Right cardiac atrium (tissue), 5 donors: ENCODE results near the gene PLEKHA5. TPM values are rescaled to one million over a fixed set of nuclear protein-coding genes. Genes with fewer than 3 reads are reported as not detected.
A peak's percentile ranks its signal among the peaks of the same experiment; 100 is the strongest.
"Not testable (repeated sequence)": the region's sequence is repeated elsewhere in the genome, so short reads cannot be mapped to it uniquely, and the experiment has no call there.

Source experiments
- ATAC-seq, 2 donors: fragments of 200-7000 bp; cut with Tn5 transposase; one replicate each; pipeline versions ENCODE4 v1.8.0 to v1.9.1; 2020; ENCODE audit warnings: moderate library complexity in 2 of 2, mild to moderate bottlenecking in 1 of 2
- DNase-seq, 3 donors: peaks; one replicate each; pipeline ENCODE4 v3.0.0-alpha.2; 2020
- H3K27ac ChIP-seq: one replicate; pipeline ENCODE4 v1.5.1; 2013; ENCODE audit warnings: mild to moderate bottlenecking, low read length, control low read depth, moderate library complexity
- H3K27me3 ChIP-seq: one replicate; pipeline ENCODE4 v1.6.1; 2013; ENCODE audit not compliant: control insufficient read depth, insufficient read depth
- H3K4me1 ChIP-seq: one replicate; pipeline ENCODE4 v1.6.1; 2013; ENCODE audit warnings: low read length; ENCODE audit not compliant: control insufficient read depth, insufficient read depth
- H3K4me3 ChIP-seq: one replicate; pipeline ENCODE4 v1.5.1; 2013; ENCODE audit warnings: low read length, control low read depth
- H3K9me3 ChIP-seq: one replicate; pipeline ENCODE4 v1.6.1; 2013; ENCODE audit warnings: low read length; ENCODE audit not compliant: control insufficient read depth
- WGBS: extraction: QIAGEN DNeasy Blood & Tissue Kit; methylation state at CpG from one replicate; pipeline ENCODE4 v1.1.7; 2013; 5-methylcytosine and 5-hydroxymethylcytosine counted together
- intact Hi-C, 4 donors: fragments of 100-400 bp; cut with DNase I; formaldehyde crosslinking; loops; one replicate each; pipeline versions ENCODE4 v1.11.0 to v1.14.0; 2022 to 2023
- polyA plus RNA-seq: library from polyadenylated mRNA; stranded (reverse); fragments of 200-250 nt; gene quantifications from one replicate; pipeline ENCODE4 v1.2.3, GENCODE V29; 2013
- total RNA-seq, 4 donors: library from RNA; stranded (reverse); fragmentation: NEBNext Ultra II Directional; extraction: Animal tissue kit (Norgen Biotek cat#: 25700); gene quantifications; one replicate each; pipeline ENCODE4 v1.2.1, GENCODE V29; 2021
- donor health status: healthy with polysubstance abuse.
- donor health status: DM: no; HTN: yes; CAD: no.
- donor health status: DM: no; HTN: no; CAD: no.
- donor health status: DM: no; HTN: yes; CAD: no; lungs with severe emphysema.
- donor health status: DM: yes; HTN: yes; CAD: no.

Gene PLEKHA5
- total and polyA plus RNA-seq, 5 donors = 47.3 to 88.0 (median 66.2) TPM

DNA sequence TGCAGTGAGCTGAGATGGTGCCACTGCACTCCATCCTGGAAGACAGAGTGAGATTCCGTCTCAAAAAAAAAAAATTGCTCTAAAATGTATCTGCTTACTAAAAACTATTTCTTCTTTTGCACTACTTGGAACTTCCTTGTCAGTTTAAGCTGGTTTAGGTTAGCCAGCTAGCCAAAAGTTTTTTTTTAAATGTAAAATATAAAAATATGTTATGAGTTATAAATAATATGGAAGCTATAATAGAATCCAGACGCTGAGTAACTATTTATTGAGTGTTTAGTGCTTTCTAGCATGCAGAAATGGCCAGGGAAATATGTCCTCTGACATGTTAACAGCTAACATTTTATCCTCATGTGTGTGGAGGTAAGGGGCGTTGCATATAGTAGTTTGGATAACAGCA is 85.6 kb downstream of the PLEKHA5 start:
- ATAC-seq (no peak), DNase-seq (no peak)
- Histone ChIP-seq H3K4me1 (no peaks in the 10 kb centered on the region), H3K9me3 (no peaks in the 10 kb centered on the region), H3K27ac (no peak overlapping the region), H3K27me3 (no peaks in the 10 kb centered on the region), H3K4me3 (no peak overlapping the region)
- intact Hi-C loops = no loop called here
- WGBS = 79% methylated on average over 3 of the region's 3 CpGs

GRCh38 chr12:19217446-19217845 is 87.9 kb downstream of the PLEKHA5 start:
- no peak for ATAC-seq
- Histone ChIP-seq H3K27ac (no peak overlapping the region), H3K9me3 (no peaks in the 10 kb centered on the region), H3K27me3 (no peaks in the 10 kb centered on the region), H3K4me3 (no peak overlapping the region), H3K4me1 (peaks cover 1% of the 10 kb centered on the region)
- WGBS = 84% methylated on average over 3 of the region's 3 CpGs
- no peak for DNase-seq
- intact Hi-C loops = no loop called here

DNA sequence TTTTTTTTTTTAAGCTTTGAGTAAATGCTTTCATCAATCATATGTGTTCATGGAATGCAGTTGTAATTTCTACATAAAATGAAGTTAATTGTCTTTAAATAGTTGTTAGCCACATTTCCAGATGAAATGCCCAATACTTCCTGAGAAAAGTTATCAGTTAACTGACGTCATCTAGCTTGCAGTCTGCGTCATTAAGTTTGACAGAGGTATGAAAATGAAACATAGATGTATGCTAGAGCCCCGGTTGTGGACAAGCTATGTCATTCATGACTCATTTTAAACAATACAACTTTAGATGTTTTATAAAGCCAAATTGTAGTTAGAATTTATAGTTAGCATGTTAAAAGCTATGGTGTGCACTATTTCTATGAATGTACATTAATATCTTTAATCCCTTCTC is 90.7 kb downstream of the PLEKHA5 start:
- intact Hi-C loops = no loop called here
- ATAC-seq (no peak), DNase-seq (no peak)
- 63% methylated on average over 3 of the region's 3 CpGs for WGBS
- Histone ChIP-seq H3K4me3 (no peak overlapping the region), H3K9me3 (no peaks in the 10 kb centered on the region), H3K27me3 (no peaks in the 10 kb centered on the region), H3K4me1 (peaks cover 1% of the 10 kb centered on the region), H3K27ac (no peak overlapping the region)

DNA sequence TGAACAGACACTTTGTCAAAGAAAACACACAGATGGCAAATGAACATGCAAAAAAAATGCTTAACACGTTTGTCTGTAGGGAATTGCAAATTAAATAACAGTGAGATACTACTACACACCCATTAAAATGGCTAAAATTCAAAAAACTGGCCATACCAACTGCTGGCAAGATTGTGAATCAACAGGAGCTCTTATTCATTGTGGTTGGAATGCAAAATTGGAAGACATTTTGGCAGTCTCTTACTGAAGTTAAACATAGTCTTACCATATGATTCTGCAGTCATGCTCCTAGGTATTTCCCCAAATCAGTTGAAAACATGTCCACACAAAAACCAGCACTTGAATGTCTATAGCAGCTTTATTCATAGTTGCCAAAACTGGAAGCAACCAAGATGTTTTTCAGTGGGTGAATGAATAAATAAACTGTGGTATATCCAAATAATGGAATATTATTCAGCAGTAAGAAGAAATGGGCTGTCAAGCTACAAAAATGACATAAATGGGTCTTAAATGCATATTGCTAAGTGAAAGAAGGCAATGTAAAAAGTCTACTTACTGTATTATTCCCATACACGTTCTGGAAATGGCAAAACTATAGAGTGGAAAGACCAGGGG is 91.4 kb downstream of the PLEKHA5 start:
- no peak for ATAC-seq
- no peak for DNase-seq
- WGBS = 85% methylated on average over 2 of the region's 2 CpGs
- intact Hi-C loops = no loop called here
- Histone ChIP-seq H3K9me3 (no peaks in the 10 kb centered on the region), H3K4me3 (no peak overlapping the region), H3K27me3 (no peaks in the 10 kb centered on the region), H3K4me1 (peaks cover 1% of the 10 kb centered on the region), H3K27ac (no peak overlapping the region)

- DNase-seq (no peak), ATAC-seq (peak; percentile 21 to 35)
- H3K4me1 ChIP-seq = peaks cover 1% of the 10 kb centered on the region
- H3K4me3 ChIP-seq = no peak overlapping the region
- intact Hi-C loops = no loop called here
- no peaks in the 10 kb centered on the region for H3K27me3 ChIP-seq
- H3K27ac ChIP-seq = peak overlapping the region; percentile 17
- WGBS = 51% methylated on average over 3 of the region's 3 CpGs
- no peaks in the 10 kb centered on the region for H3K9me3 ChIP-seq
Measured at GRCh38 chr12:19222558-19222957, 93.0 kb downstream of the PLEKHA5 start.

GRCh38 chr12:19223018-19223417 is 93.5 kb downstream of the PLEKHA5 start:
- WGBS = 59% methylated on average over 3 of the region's 3 CpGs
- intact Hi-C loops = no loop called here

GRCh38 chr12:19223695-19224094 is 94.2 kb downstream of the PLEKHA5 start:
- DNase-seq = no peak
- Histone ChIP-seq H3K4me1 (peaks cover 1% of the 10 kb centered on the region), H3K9me3 (no peaks in the 10 kb centered on the region), H3K27ac (no peak overlapping the region), H3K27me3 (no peaks in the 10 kb centered on the region), H3K4me3 (no peak overlapping the region)
- 34% methylated on average over 1 of the region's 1 CpG for WGBS
- intact Hi-C loops = no loop called here
- ATAC-seq = peak; percentile 55 to 67

More at GRCh38 chr12:19223018-19223417, 93.5 kb downstream of the PLEKHA5 start:
- Histone ChIP-seq H3K27me3 (no peaks in the 10 kb centered on the region), H3K27ac (peak overlapping the region; percentile 62), H3K4me1 (peaks cover 1% of the 10 kb centered on the region), H3K4me3 (no peak overlapping the region), H3K9me3 (no peaks in the 10 kb centered on the region)
- DNase-seq = no peak
- ATAC-seq = peak; percentile 81 to 83

GRCh38 chr12:19224746-19225145 is 95.2 kb downstream of the PLEKHA5 start:
- no peak for DNase-seq
- Histone ChIP-seq H3K9me3 (no peaks in the 10 kb centered on the region), H3K27me3 (no peaks in the 10 kb centered on the region), H3K4me3 (no peak overlapping the region), H3K4me1 (peaks cover 1% of the 10 kb centered on the region), H3K27ac (no peak overlapping the region)
- intact Hi-C loops = no loop called here
- ATAC-seq = no peak
- 86% methylated on average over 3 of the region's 3 CpGs for WGBS

GRCh38 chr12:19227190-19227879 is 97.8 kb downstream of the PLEKHA5 start:
- intact Hi-C loops = no loop called here
- H3K27ac ChIP-seq = no peak overlapping the region
- no peaks in the 10 kb centered on the region for H3K9me3 ChIP-seq
- no peak overlapping the region for H3K4me3 ChIP-seq
- 53% methylated on average over 2 of the region's 2 CpGs for WGBS
- ATAC-seq (no peak), DNase-seq (no peak)
- H3K4me1 ChIP-seq = no peaks in the 10 kb centered on the region
- H3K27me3 ChIP-seq = no peaks in the 10 kb centered on the region

DNA sequence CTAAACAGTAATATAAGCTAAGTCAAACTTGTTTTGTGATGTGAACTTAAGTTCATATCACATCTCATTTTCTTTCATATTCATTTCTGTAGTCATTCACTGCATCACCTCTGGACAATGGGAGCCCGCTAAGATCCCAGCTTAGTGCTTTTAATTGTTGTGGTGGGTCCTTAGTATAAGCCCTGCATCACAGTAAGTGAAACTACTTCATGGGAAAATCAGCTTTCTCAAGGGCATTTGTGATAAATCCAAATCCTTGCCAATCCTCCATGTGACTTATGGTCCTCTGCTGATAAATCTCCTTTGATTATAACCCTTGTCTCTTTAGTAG is 98.3 kb downstream of the PLEKHA5 start:
- Histone ChIP-seq H3K27ac (no peak overlapping the region), H3K4me1 (no peaks in the 10 kb centered on the region), H3K4me3 (no peak overlapping the region), H3K27me3 (no peaks in the 10 kb centered on the region), H3K9me3 (no peaks in the 10 kb centered on the region)
- no peak for DNase-seq
- ATAC-seq = no peak
- WGBS = 96% methylated on average over 1 of the region's 1 CpG
- intact Hi-C loops = no loop called here

DNA sequence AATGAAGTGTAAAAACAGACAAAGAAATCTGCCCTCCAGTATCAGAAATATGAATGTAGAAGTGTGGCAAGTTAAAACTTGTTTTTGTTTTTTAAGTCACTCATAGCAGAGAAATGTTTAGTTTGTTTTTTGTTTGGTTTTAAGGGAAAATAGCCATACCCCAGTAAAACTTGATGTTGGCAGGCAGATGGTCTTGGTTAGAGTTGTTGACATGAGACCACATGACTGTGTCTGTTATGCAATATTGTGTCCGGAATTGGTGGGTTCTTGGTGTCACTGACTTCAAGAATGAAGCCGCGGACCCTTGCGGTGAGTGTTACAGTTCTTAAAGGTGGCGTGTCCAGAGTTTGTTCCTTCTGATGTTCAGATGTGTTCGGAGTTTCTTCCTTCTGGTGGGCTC is 99.5 kb downstream of the PLEKHA5 start:
- H3K4me1 ChIP-seq = not testable (repeated sequence)

More for the DNA sequence above, 99.5 kb downstream of the PLEKHA5 start:
- H3K4me3 ChIP-seq, H3K27ac ChIP-seq, H3K9me3 ChIP-seq, DNase-seq, H3K27me3 ChIP-seq, ATAC-seq, intact Hi-C loops: not testable (repeated sequence)
- WGBS = 86% methylated on average over 6 of the region's 6 CpGs
